CD14-positive monocyte (primary cell): Measurements from ENCODE around the gene TXK. TPM values are rescaled to one million over a fixed set of nuclear protein-coding genes. Genes with fewer than 3 reads are reported as not detected.

Source experiments
- DNase-seq, 3 donors: peaks; one replicate each; pipeline ENCODE4 v3.0.0-alpha.2; 2011 to 2022
- H2AFZ ChIP-seq: 2 replicates; pipeline ENCODE4 v1.6.0; 2012; ENCODE audit warnings: mild to moderate bottlenecking, low read depth, low read length, inconsistent platforms; ENCODE audit not compliant: insufficient read depth, poor library complexity, severe bottlenecking
- H3K27ac ChIP-seq, 2 donors: 1 replicate in 1 of 2; 2 replicates in 1 of 2; pipeline ENCODE4 v1.5.1; 2012 to 2013; ENCODE audit warnings: low read length in 2 of 2, control low read depth in 1 of 2, inconsistent platforms in 1 of 2, low read depth in 1 of 2, mild to moderate bottlenecking in 1 of 2
- H3K27me3 ChIP-seq, 2 donors: one replicate each; pipeline versions ENCODE4 v1.6.0 to v1.6.1; 2011 to 2013; ENCODE audit warnings: low read length in 2 of 2; ENCODE audit not compliant: control insufficient read depth in 2 of 2, insufficient read depth in 2 of 2
- H3K36me3 ChIP-seq, 2 donors: replicated peaks in 1 of 2; 1 replicate in 1 of 2; 2 replicates in 1 of 2; pipeline versions ENCODE4 v1.5.1 to v1.6.1; 2012 to 2013; ENCODE audit warnings: low read length in 2 of 2, control low read depth in 1 of 2, inconsistent platforms in 1 of 2, mild to moderate bottlenecking in 1 of 2; ENCODE audit not compliant: insufficient read depth in 2 of 2, control insufficient read depth in 1 of 2
- H3K4me1 ChIP-seq, 2 donors: 1 replicate in 1 of 2; 2 replicates in 1 of 2; pipeline versions ENCODE4 v1.5.1 to v1.6.1; 2012 to 2013; ENCODE audit warnings: low read length in 2 of 2, control low read depth in 1 of 2, inconsistent platforms in 1 of 2, mild to moderate bottlenecking in 1 of 2, moderate library complexity in 1 of 2; ENCODE audit not compliant: insufficient read depth in 2 of 2, control insufficient read depth in 1 of 2
- H3K4me2 ChIP-seq: replicated peaks from 2 replicates; pipeline ENCODE3; 2012; ENCODE audit warnings: low read length, moderate library complexity, mild to moderate bottlenecking; ENCODE audit not compliant: poor library complexity, severe bottlenecking; ENCODE audit errors: extremely low read depth
- H3K4me3 ChIP-seq, 3 experiments: fragments of 200-600 bp in 1 of 3; sonication (generic) in 1 of 3; replicated peaks in 1 of 3; 1 replicate in 2 of 3; 2 replicates in 1 of 3; pipeline ENCODE4 v1.5.1; 2011 to 2013; ENCODE audit warnings: low read length in 3 of 3, mild to moderate bottlenecking in 3 of 3, control low read depth in 2 of 3, low read depth in 2 of 3, inconsistent platforms in 1 of 3, moderate library complexity in 1 of 3
- H3K79me2 ChIP-seq: 2 replicates; pipeline ENCODE4 v1.6.0; 2012; ENCODE audit warnings: mild to moderate bottlenecking, control low read depth, inconsistent platforms, low read length, moderate library complexity; ENCODE audit not compliant: insufficient read depth
- H3K9ac ChIP-seq: 2 replicates; pipeline ENCODE4 v1.6.0; 2017; ENCODE audit warnings: low read length, mild to moderate bottlenecking; ENCODE audit not compliant: insufficient read depth, poor library complexity, severe bottlenecking
- H3K9me3 ChIP-seq, 2 donors: replicated peaks in 1 of 2; 1 replicate in 1 of 2; 2 replicates in 1 of 2; pipeline versions ENCODE4 v1.5.1 to v1.6.1; 2012 to 2013; ENCODE audit warnings: low read length in 2 of 2, control low read depth in 1 of 2; ENCODE audit not compliant: control insufficient read depth in 1 of 2, insufficient read depth in 1 of 2
- H4K20me1 ChIP-seq: 2 replicates; pipeline ENCODE4 v1.6.0; 2012; ENCODE audit warnings: mild to moderate bottlenecking, low read length, control low read depth, moderate library complexity; ENCODE audit not compliant: insufficient read depth
- H3K27ac Mint-ChIP-seq, 7 donors: one replicate each; pipeline ENCODE4 v1.8.0; 2020; ENCODE audit warnings: mild to moderate bottlenecking in 7 of 7, mixed read lengths in 7 of 7, moderate library complexity in 6 of 7, inconsistent platforms in 2 of 7
- H3K27me3 Mint-ChIP-seq, 3 donors: one replicate each; pipeline ENCODE4 v1.8.0; 2021 to 2022; ENCODE audit warnings: low read depth in 3 of 3, mild to moderate bottlenecking in 3 of 3, mixed read lengths in 3 of 3, moderate library complexity in 3 of 3, inconsistent platforms in 1 of 3
- H3K36me3 Mint-ChIP-seq, 2 donors: one replicate each; pipeline ENCODE4 v1.8.0; 2020; ENCODE audit warnings: mixed read lengths in 2 of 2, inconsistent platforms in 1 of 2, mild to moderate bottlenecking in 1 of 2
- H3K4me1 Mint-ChIP-seq: one replicate; pipeline ENCODE4 v1.8.0; 2020; ENCODE audit warnings: mild to moderate bottlenecking, mixed read lengths
- H3K4me3 Mint-ChIP-seq, 2 donors: one replicate each; pipeline ENCODE4 v1.8.0; 2020; ENCODE audit warnings: mild to moderate bottlenecking in 2 of 2, mixed read lengths in 2 of 2, moderate library complexity in 1 of 2
- H3K9me3 Mint-ChIP-seq, 7 donors: one replicate each; pipeline ENCODE4 v1.8.0; 2020 to 2022; ENCODE audit warnings: mixed read lengths in 7 of 7, mild to moderate bottlenecking in 6 of 7, moderate library complexity in 6 of 7, inconsistent platforms in 2 of 7
- CTCF ChIP-seq: fragments of 200-600 bp; IDR thresholded peaks from one replicate; pipeline ENCODE4 v1.8.0; 2022; ENCODE audit warnings: antibody characterized with exemption, mild to moderate bottlenecking
- WGBS: methylation state at CpG from one replicate; pipeline ENCODE4 v1.1.5; 2013; ENCODE audit warnings: missing lambda C conversion rate; ENCODE audit not compliant: insufficient coverage; 5-methylcytosine and 5-hydroxymethylcytosine counted together
- intact Hi-C, 2 donors: fragments of 100-400 bp; cut with micrococcal nuclease; formaldehyde crosslinking; loops; one replicate each; pipeline versions ENCODE4 v1.15.0 to v1.15.1; 2023
- polyA plus RNA-seq, 3 donors: library from polyadenylated mRNA; depleted of rRNA in 1 of 3; unstranded in 2 of 3; stranded (reverse) in 1 of 3; fragments of 300-500 nt in 2 of 3; fragments of >200 nt in 1 of 3; fragmentation: Illumina TruSeq in 2 of 3; gene quantifications; 1 replicate in 2 of 3; 2 replicates in 1 of 3; pipeline ENCODE4 v1.2.3, GENCODE V29; 2012 to 2021

TXK gene
- polyA plus RNA-seq, 3 donors, result 0.13 to 0.93 (median 0.54) TPM

- intact Hi-C loops, result no loop called here
- Histone ChIP-seq H4K20me1 (no peaks in the 10 kb centered on the region), H3K4me2 (no peak overlapping the region), H3K36me3 (no peaks in the 10 kb centered on the region), H3K4me1 (peaks cover 8 to 9% of the 10 kb centered on the region in 2 donors), H3K27ac (no peak overlapping the region), H3K9ac (no peak overlapping the region), H3K9me3 (no peaks in the 10 kb centered on the region), H3K27me3 (no peaks in the 10 kb centered on the region), H3K4me3 (no peak overlapping the region), H2AFZ (no peak overlapping the region), H3K79me2 (no peaks in the 10 kb centered on the region)
- no peak for TF ChIP-seq CTCF
- H3K27me3 Mint-ChIP-seq, result peaks cover 0 to 4% (median 0%) of the 10 kb centered on the region in 3 donors
- peaks cover 13% of the 10 kb centered on the region for H3K4me1 Mint-ChIP-seq
- WGBS, result no CpG with 5 or more reads among the region's 2 CpGs
- no peak overlapping the region for H3K4me3 Mint-ChIP-seq
- H3K9me3 Mint-ChIP-seq, result no peaks in the 10 kb centered on the region
- H3K36me3 Mint-ChIP-seq, result peaks cover 0 to 1% of the 10 kb centered on the region in 2 donors
- DNase-seq, result no peak
- H3K27ac Mint-ChIP-seq, result no peak overlapping the region
Observed at GRCh38 chr4:48078425-48078824, 55.6 kb downstream of the TXK start.

- peaks cover 10 to 11% of the 10 kb centered on the region in 2 donors for H3K4me1 ChIP-seq
- no peak for DNase-seq
- Mint-ChIP-seq H3K27ac (no peak overlapping the region), H3K4me3 (no peak overlapping the region), H3K4me1 (peaks cover 15% of the 10 kb centered on the region), H3K27me3 (peaks cover 0 to 3% (median 0%) of the 10 kb centered on the region in 3 donors), H3K36me3 (peaks cover 0 to 1% of the 10 kb centered on the region in 2 donors), H3K9me3 (no peaks in the 10 kb centered on the region)
- no peaks in the 10 kb centered on the region for H3K79me2 ChIP-seq
- H3K9me3 ChIP-seq, result no peaks in the 10 kb centered on the region
- H3K36me3 ChIP-seq, result no peaks in the 10 kb centered on the region
- H4K20me1 ChIP-seq, result no peaks in the 10 kb centered on the region
- no peak overlapping the region for H3K9ac ChIP-seq
- no peak overlapping the region for H3K4me3 ChIP-seq
- intact Hi-C loops, result no loop called here
- H3K27ac ChIP-seq, result no peak overlapping the region
- no peaks in the 10 kb centered on the region for H3K27me3 ChIP-seq
- TF ChIP-seq CTCF, result no peak
- no peak overlapping the region for H3K4me2 ChIP-seq
- no peak overlapping the region for H2AFZ ChIP-seq
- no CpG with 5 or more reads among the region's 1 CpG for WGBS
Observed at GRCh38 chr4:48074657-48075056, 59.4 kb downstream of the TXK start.
